Astrocyte of the cerebellum (primary cell): ENCODE results near the gene KLHL3.

Experiments
- DNase-seq: peaks from one replicate; pipeline ENCODE4 v3.0.0-alpha.2; 2011; ENCODE audit warnings: low read depth
- H3K4me3 ChIP-seq: 2 replicates; pipeline ENCODE4 v1.5.1; 2011; ENCODE audit warnings: mild to moderate bottlenecking, low read depth, low read length, moderate library complexity
- in situ Hi-C: cut with HindIII; loops from 2 replicates; pipeline ENCODE4 v1.10.0; 2017; ENCODE audit warnings: low sequenced_read_pairs
- TF ChIP-seq, protein P1 (sequence below): IDR thresholded peaks from 2 replicates; pipeline ENCODE4 v1.5.1; 2012; ENCODE audit warnings: low read length, low read depth, moderate library complexity, mild to moderate bottlenecking; ENCODE audit errors: missing control alignments

The KLHL3 gene

DNA sequence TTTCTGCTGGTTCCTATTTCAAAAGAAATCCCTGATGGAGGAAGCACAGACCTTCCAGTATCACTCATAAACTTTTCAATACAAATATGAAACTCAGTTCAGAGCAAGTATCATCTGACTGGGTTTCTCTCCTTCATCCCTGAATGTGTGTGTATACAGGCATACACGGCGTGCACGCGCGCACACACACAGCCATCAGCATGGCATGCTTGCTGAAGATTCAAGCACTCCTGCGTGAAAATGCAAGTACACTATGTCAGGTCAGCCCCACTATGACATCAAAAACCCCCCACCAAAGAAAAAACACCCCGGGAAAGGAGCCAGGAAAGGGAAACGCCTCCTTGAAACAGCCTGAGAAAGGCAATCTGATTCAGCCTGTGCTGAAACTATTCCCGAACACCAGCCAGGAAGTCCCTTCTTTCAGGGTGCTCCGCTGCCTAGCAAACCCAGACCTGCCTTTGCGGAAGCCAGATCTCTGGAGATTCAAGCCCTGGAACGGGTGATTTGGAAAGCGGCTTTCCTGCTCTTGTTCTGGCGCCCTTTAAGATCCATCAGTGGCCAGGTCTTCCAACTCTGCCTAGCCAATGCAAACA is 831 bp downstream of the KLHL3 start:
- in situ Hi-C loops: no loop called here
- DNase-seq: no peak
- H3K4me3 ChIP-seq: peak overlapping the region; percentile 36
- TF ChIP-seq, protein P1, sequence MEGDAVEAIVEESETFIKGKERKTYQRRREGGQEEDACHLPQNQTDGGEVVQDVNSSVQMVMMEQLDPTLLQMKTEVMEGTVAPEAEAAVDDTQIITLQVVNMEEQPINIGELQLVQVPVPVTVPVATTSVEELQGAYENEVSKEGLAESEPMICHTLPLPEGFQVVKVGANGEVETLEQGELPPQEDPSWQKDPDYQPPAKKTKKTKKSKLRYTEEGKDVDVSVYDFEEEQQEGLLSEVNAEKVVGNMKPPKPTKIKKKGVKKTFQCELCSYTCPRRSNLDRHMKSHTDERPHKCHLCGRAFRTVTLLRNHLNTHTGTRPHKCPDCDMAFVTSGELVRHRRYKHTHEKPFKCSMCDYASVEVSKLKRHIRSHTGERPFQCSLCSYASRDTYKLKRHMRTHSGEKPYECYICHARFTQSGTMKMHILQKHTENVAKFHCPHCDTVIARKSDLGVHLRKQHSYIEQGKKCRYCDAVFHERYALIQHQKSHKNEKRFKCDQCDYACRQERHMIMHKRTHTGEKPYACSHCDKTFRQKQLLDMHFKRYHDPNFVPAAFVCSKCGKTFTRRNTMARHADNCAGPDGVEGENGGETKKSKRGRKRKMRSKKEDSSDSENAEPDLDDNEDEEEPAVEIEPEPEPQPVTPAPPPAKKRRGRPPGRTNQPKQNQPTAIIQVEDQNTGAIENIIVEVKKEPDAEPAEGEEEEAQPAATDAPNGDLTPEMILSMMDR: no peak

DNA sequence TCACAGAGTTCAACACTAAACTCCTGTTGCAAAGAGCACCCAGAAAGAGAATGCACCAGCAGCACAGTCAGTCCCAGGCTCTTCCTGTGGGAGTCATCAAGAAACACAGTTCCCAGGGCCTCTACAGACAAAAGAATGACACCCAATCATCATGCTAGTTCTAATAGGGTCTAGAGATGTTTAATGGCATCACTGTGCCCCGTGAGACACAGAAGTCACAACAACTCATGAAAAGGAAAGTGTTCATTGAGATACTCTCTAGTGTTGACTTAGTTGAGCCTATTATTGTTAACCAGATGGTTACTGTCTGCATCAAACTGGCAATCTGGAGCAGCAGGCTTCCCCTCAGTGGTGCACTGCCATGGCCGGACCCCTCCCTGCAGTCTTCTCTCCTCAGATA is 1.6 kb downstream of the KLHL3 start:
- no peak for DNase-seq
- TF ChIP-seq, protein P1: no peak
- in situ Hi-C loops: no loop called here
- no peak overlapping the region for H3K4me3 ChIP-seq

DNA sequence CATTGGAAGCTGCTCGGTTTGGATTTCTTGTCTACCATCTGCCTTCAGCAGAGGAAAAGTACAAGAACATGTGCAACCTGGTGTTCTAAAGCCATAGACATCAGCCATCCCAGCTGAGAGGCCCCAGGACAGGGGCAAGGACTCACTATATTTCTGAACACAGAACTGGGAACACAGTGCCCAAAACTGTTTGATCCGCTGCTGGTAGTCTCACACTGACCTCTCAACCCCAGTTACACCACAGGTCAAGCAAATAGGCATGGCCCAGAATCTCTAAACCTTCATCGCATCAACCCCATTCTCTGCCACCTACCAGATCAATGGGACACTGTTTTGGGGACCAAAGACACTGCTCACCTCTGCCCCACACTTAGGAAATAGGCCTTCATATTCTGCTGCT is 2.0 kb downstream of the KLHL3 start:
- in situ Hi-C loops: no loop called here
- TF ChIP-seq, protein P1: no peak
- DNase-seq: no peak
- H3K4me3 ChIP-seq: no peak overlapping the region

DNA sequence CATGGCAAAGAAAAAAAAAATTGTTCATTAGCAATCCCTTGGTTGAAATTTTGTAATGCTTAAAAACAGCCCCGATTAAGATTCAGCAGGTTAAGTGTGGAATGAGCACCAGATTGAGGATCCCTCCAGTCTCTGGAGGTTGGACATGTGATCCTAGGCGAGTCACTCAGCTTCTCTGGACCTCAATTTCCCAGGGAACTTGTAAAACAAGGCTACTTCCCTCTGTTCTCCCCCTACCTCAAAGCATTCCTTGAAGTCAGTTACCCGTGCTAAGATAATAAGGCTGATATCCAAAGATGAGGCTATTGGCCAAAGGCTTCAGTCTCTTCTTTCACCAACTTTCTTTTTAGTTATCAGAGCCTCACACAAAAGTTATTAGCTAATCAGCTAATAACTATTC is 2.9 kb downstream of the KLHL3 start:
- H3K4me3 ChIP-seq: no peak overlapping the region
- TF ChIP-seq, protein P1: no peak
- DNase-seq: no peak
- in situ Hi-C loops: no loop called here

DNA sequence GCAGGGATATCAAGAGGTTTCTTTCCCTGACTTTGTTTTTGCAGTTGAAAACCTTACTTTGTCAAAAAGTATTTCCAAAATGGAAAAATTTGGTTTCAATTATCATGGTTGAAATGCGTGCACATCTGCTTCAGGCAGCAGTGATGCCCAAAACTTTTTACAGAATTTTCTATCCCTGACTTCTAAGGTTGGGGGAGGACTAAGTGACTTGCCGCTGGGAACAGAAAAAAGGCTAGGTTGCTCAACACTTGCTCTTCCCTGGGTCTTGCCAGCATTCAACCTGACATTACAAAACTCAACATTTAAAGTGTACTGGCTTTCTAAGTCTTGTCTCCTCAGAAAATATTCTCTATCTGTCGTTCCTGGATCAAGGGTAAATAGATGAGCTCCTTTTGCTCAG is 4.7 kb downstream of the KLHL3 start:
- H3K4me3 ChIP-seq: no peak overlapping the region
- DNase-seq: no peak
- TF ChIP-seq, protein P1: no peak
- in situ Hi-C loops: no loop called here

DNA sequence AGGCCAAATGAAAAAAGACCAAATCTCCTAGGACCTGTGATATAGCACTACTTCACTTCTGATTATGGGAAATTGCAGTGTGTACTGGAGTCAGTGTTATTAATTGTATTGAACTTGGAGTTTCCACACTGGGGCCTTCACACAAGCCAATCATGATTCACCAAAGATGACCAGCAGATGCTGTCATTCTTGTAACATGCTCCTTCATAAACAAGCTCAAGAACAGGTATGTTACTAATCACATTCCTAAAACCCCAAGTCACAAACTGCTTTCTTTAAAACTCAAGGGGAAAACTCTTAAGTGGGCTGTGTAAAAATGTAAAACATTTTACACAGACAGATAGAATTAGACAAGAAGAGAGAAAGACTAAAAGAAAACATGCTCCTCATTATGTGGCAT is 5.6 kb downstream of the KLHL3 start:
- DNase-seq: no peak
- TF ChIP-seq, protein P1: no peak
- in situ Hi-C loops: no loop called here
- H3K4me3 ChIP-seq: no peak overlapping the region
